HG03457 (cell line): ENCODE measurements around the gene MTX2.
"Not testable (repeated sequence)": the region's sequence is repeated elsewhere in the genome, so short reads cannot be mapped to it uniquely, and the experiment has no call there.

Experiments used
- ATAC-seq: cut with Tn5 transposase; IDR thresholded peaks from one replicate; pipeline ENCODE4 v1.9.1; 2021; ENCODE audit warnings: moderate number of reproducible peaks; ENCODE audit not compliant: unreplicated experiment

The MTX2 gene

GRCh38 chr2:176370467-176371171, 101.4 kb downstream of the MTX2 start:
- ATAC-seq, result no peak

- not testable (repeated sequence) for ATAC-seq
These were observed 103.9 kb downstream of the MTX2 start for GRCh38 chr2:176373155-176373554.

GRCh38 chr2:176378323-176378722, 109.1 kb downstream of the MTX2 start:
- no peak for ATAC-seq

GRCh38 chr2:176380341-176380740, 111.1 kb downstream of the MTX2 start:
- ATAC-seq, result no peak

GRCh38 chr2:176383100-176383499, 113.9 kb downstream of the MTX2 start:
- ATAC-seq, result no peak

- ATAC-seq, result no peak
These were observed 114.7 kb downstream of the MTX2 start for GRCh38 chr2:176383836-176384442.

- ATAC-seq, result no peak
These were observed 116.0 kb downstream of the MTX2 start for GRCh38 chr2:176385219-176385759.

- ATAC-seq, result no peak
These were observed 116.6 kb downstream of the MTX2 start for GRCh38 chr2:176385838-176386237.
